ENCODE results near the gene HACD2.
A peak's percentile ranks its signal among the peaks of the same experiment; 100 is the strongest.

The HACD2 gene, protein sequence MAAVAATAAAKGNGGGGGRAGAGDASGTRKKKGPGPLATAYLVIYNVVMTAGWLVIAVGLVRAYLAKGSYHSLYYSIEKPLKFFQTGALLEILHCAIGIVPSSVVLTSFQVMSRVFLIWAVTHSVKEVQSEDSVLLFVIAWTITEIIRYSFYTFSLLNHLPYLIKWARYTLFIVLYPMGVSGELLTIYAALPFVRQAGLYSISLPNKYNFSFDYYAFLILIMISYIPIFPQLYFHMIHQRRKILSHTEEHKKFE

DNA sequence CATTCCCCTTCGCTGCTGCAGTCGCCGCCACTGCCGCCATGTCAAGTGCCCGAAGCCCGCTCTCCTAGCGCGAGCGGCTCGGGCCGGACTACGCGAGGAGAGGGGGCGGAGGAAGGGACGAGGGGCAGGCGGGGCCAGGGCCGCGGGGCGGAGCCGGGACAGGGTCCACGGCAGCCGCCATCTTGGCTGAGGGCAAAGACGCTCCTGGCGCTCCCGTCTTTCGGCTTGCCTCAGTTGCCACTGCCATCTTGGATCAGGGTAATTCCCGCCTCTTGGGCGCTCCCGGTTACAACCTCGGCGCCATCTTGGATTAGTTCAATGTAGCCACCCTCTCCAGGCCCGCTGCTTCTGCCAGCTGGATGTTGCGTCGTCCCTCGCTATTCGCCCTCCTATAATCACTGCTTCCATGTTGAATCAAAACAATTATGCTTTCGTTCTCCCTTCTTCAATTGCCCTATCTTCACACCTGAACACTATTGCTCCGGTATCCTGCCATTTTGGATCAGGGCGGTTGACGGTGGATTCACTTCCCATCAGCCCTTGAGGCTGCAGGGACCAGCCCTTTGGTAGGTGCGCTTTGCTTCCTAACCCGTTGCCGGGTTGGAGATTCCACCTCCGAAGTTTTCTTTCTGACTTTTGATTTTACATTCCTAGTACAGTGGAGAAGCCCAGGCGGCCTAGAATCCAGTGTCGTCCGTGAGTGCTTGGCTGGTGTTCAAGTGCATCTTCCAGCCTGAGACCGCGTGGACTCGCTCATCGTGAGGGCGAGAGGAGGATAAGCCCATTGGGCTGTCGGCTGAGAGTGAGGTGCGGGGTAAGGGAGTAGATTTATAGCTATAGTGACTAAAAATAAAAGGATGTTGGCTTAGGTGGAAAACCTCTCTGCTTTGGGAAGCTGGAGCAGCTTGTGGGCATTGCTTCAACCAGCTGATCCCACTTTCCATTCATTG lies at the start of gene HACD2:
TSS of gene HACD2 (minus strand) at position 66 of the 950 bp plus-strand sequence. CDS start at position 40, 26 bp downstream.
- peak; percentile 88 for DNase-seq (ENCODE audit: low read depth, low spot score)

DNA sequence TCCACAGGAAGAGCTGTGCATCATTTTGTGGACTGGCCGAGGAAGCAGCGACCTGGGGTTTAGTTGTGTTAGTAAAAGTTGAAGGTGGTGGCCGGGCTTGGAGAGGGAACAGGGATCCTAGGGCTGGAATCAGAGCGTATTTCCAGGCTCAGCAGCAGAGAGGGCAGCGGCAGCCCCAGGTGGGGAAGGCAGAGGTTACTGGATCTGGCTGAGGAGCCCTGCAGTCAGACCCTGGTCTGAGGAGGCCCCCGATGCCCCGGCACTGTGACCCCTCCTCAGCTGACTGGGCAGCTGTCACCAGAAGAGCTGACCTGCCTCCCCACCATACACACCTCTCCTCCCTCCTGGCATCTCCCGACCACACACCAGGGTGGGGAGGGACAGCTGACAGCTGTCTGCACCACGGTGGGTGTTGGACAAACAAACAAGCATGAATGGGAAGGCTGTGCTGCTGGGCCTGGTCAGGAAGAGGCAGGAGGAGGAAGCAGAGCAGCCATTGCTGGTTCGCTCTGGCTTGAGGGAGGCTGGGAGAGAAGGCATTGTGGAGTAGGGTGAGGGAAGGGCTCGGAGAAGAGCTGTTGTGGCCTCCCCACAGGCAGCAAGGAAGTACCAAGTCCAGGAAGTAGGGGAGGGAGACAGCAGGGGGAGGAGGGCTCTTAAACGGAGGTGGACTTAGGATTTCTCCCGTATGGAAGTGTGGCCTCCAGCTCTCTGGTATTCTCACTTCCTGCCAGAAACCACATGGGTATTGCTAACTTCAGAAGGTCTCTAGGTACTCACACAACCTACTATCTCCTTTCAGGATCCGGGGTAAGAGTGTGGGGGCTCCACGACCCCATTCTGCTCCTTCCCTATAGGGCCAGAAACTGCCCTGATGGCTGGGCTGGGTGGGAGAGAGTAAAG lies 49.5 kb upstream of the HACD2 start:
- no peak for DNase-seq (ENCODE audit: low read depth, low spot score)

GRCh38 chr3:123633530-123633929 lies 48.7 kb upstream of the HACD2 start:
- DNase-seq (ENCODE audit: low read depth, low spot score) = no peak

DNA sequence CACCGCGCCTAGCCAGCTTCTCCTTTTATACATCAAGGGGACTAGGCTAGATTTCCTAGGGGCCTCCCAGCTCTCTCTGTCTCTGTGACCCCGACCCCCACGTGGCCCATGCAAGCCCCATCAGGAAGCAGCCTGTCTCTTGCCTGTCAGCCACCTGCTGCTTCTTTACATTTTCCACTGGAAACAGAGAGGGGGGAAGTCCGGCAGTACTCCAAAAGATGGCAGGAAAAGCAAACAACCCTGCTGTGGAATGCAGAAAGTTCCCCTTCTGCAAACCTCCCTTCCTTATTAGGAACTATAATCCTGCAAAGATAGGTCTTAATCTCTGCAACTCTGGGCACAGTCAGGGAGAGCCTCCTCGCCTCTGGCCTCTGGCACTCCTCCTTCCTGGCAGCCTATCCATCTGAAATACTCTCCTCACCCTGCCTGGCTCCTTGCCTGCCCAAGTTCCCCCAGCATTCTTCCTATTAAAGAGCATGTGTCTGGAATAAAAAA lies 47.4 kb upstream of the HACD2 start:
- no peak for DNase-seq (ENCODE audit: low read depth, low spot score)

GRCh38 chr3:123629747-123630047 lies 44.8 kb upstream of the HACD2 start:
- no peak for DNase-seq (ENCODE audit: low read depth, low spot score)

DNA sequence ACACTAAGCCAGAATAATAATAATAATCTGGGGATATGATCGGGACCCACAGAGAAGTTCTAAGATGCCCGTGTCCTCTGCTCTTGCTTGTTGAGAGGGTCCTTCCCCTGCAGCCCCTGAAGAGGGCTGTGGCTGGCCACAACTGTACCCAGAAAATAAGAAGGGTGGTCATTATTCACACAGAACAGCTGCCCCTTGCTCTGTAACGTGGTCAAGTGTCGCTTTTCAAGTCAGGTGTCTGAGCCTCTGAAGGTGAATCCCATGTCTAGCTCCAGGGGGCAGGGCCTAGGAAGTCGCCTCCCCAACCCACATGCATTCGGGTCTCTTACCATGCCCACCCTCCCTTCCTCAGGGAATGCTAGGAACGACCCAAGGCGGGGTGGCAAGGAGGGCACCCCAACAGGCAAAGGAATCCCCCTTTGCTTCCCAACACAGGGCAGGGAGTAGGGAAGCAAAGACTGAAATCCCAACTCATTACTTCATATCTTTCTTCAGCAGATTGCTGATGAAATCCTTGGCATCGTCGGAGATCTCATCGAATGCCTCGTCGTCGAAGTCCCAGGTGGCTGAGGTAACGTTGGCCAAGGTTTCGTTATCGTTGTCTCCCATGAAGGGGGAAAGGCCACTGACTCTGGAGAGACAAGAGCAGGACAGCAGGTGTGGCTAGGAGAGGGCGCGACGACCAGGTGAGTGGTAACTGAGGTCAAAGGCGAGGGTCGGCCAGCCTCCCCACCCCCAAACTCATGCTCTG lies 44.3 kb upstream of the HACD2 start:
- no peak for DNase-seq (ENCODE audit: low read depth, low spot score)

- DNase-seq (ENCODE audit: low read depth, low spot score) = no peak
Observed at GRCh38 chr3:123627673-123628670, 43.1 kb upstream of the HACD2 start.

GRCh38 chr3:123626881-123627280 lies 42.0 kb upstream of the HACD2 start:
- DNase-seq (ENCODE audit: low read depth, low spot score) = no peak

DNA sequence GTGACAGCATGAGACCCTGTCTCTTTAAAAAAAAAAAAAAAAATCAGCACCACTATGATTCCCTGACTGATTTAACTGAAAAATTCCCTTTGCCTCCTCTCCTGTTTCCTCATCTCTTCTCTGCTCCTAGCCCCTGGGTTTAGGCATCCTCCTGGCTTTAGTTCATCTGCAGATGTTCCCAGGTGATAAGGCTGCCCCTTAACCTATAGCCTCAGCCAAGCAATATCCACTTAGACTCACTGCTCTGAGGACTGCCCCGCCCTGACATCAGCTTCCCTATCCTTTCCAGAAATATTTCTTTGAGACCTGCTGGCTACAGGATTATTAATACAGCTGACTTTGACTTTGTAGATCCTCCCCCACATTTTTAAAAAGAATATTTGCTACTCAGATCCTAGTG lies 39.4 kb upstream of the HACD2 start:
- no peak for DNase-seq (ENCODE audit: low read depth, low spot score)

DNA sequence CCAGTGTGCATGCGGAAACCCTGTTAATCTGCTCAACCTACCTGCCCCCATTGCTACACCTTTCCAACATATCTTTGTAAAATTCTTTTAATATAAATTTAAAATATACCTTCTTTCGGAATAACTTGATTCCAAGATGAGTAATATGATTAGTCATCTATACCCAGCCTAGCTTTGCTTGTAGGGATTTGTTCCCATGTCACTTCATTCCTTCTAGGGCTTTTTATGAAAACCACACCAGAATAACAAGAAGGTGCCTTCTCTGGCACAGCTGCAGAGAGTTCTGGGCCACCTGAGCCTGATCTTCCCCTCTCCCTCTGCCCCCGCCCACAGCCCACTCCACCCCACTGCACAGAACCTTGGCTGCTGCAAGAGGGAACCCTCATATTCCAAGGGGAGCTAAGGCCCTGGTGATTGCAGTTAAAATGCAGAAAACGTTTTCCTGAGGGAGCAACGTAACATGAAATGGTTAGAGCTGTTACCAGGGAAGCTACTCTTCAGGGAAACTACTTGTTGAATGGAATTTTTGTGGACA lies 38.6 kb upstream of the HACD2 start:
- no peak for DNase-seq (ENCODE audit: low read depth, low spot score)

DNA sequence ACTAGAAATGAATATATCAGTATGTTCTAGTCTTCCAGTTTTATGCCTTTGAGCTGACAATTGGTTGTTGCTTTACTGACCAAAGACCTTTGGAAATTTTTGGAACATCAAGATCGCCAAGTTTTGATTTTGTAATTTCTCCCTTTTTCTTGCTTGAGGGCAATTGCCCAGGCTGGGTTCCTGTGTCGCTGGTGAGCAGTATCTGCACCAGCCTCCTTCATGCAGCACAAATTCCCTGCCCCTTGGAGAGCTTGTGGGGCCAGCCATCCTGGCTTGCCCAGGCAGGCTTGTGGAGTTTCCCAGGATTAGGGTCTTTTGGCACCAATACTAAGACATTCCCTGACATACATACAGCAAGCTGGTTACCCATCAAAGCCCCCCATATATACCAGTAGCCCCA lies 37.9 kb upstream of the HACD2 start:
- no peak for DNase-seq (ENCODE audit: low read depth, low spot score)

DNA sequence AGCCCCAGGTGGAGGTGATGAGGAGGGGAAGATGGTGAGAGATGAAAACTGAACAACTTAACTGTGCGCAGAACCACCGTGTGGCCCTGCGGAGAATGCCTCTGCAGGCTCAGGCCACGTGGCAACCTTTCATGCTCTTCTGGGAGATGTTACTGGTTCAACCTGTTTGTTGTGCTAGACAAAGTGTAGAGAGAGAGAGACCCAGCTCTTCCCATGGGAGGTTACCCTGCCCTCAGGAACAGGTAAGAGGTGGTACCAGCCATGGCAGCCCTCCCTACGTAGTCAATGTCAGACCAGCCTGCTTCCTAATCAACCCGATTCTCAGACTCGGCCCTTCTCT lies 37.0 kb upstream of the HACD2 start:
- no peak for DNase-seq (ENCODE audit: low read depth, low spot score)

DNA sequence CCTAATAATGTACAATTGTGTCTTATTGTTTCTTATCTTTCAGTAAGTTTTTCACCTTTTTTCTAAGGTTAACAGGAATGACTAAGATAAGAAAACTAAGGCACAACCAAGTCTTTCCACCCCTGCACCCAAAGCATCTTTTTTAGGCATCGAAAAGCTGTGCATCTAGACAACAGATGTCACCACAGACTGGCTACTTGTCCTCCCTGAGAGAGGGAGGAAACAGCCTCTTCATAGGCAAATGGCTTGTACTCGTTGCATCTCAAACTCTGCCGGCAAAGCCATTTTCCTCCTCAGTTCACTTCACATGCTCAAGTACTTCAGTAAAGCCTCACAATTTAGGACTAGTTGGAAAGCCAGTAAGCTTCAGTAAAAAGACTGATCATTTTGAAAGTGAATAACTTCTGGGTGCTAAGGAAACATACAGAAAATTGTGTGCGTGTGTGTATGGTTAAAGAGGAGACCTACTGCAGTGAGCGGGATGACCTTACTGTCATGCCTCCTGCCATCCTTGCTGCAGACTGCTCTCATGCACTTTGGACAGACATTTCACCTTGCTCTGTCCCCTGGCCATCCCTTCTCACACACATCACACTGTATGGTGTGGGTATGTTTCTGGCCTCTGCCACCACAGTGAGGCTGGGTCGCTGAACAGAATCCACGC lies 36.5 kb upstream of the HACD2 start:
- DNase-seq (ENCODE audit: low read depth, low spot score) = no peak

DNA sequence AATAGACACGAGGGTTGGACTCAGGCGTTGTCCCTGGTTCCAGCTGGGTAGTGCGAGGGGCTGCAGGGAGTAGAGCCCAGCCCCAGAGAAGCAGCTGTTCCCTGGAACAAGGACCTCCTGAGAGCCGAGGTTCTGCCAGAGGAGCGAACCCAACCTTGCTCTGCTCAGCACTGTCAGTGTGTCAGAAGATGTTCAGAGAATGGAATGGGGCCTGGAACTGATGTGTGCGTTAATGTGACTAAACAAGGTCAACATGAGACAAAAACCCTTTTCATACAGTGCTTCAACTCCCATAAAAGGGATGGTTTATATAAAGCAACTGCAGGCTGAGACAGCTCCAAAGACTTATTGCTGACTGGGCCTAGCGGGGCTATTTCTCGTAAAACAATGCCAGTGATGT lies 35.5 kb upstream of the HACD2 start:
- no peak for DNase-seq (ENCODE audit: low read depth, low spot score)

DNA sequence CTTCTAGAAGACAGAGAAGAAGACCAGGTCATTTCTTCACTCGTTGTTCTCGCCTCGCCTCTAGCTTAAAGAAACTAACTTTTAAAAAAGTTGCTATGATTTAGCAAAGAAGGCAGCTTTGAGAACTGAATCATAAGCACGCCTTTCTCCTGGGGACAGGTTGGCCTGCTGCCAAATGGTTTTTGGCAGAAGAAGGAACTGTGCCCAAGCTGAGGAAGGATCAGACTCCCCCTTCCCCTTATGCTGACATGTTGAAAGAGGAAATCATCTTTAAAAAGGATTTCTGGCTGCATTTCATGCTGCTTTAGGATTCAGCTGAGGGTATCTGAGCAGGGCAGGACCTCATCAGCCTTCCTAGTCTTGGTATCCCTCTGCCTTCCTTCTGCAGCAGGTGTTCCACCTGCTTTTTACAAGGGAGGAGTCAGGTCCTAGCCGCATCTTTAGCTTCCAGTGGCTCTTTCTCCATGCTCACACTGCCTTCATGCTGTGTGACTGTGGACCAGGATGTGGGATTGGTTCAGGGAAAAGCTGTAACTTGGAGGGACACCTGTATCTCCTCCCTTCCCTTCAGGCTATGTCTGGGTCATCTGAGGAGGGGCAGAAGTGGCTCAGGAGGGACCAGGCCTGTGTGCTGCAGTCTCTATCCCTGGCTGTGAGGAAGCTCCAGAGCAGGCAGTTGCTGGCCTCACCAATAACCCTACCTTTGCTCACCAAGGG lies 34.1 kb upstream of the HACD2 start:
- DNase-seq (ENCODE audit: low read depth, low spot score) = no peak

DNA sequence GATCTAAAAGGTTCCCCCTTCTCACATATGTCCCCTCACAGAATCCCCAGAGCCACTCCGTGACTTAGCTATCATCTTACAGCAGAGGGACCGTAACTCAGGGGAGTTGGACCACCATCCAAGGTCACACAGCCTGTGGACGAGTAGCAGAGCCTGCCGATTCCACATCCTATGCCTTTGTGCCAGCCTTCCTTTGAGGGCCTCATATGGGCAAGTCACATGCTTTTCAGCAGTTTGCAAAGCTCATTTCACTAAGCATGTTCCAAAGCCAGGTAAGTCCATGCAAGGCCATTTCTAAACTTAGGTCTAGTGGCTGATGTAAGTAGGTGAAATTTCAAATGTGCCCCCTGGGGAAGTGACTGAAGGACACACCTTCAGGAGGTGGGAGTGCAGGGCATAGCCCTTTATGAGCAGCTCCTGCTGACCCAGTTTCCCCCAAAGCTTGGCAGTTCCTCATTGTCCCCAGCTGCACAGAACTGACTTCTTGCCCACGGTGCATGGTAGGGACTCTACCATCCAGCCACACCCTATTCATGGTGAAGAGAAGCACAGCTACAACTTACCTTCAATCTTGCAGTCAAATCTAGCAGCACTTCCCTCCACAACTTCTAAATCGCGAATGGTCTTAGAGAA lies 33.3 kb upstream of the HACD2 start:
- DNase-seq (ENCODE audit: low read depth, low spot score) = no peak

DNA sequence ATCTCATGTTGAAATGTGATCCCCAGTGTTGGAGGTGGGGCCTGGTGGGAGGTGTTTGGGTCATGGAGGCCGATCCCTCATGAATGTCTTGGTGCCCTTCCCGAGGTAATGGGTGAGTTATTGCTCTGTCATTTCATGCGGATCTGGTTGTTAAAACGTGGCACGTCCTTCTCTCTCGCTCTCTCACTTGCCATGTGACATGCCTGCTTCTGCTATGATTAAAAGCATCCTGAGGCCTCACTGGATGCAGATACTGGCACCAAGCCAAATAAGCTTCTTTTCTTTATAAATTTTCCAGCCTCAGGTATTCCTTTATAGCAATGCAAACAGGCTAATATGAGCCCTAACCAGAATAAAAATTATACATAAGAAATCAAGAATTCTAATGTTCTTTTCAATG lies 31.7 kb upstream of the HACD2 start:
- no peak for DNase-seq (ENCODE audit: low read depth, low spot score)

DNA sequence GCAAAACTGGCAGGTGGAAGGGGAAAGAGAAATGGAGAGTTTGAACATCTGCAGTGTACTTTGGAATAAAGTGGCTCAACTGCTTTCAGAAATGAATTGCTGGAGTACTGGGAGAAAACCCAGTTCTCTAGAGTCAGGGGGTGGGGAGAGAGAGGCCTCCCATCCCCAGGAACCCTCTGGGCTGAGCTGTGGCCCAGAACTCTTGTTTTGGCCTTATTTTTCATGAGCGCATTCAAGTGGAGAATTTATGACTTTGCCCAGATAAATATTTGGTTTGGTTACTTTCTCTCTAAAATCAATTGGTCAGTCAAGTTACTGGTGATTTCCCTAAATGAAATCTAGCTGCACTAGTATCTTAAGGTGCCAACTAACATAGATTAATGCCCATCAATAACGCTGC lies 28.7 kb upstream of the HACD2 start:
- DNase-seq (ENCODE audit: low read depth, low spot score) = no peak

Measured in activated CD4-positive, CD25-positive, alpha-beta regulatory T cell treated with anti-CD3 and anti-CD28 coated beads, Interleukin-2, amount 50 U/mL, for 16 hours (primary cell).